GM18870 (cell line): ENCODE data around the gene ARG2.
"Not testable (repeated sequence)": the region's sequence is repeated elsewhere in the genome, so short reads cannot be mapped to it uniquely, and the experiment has no call there.

ENCODE experiments used
- ATAC-seq: cut with Tn5 transposase; IDR thresholded peaks from one replicate; pipeline ENCODE4 v1.9.1; 2021; ENCODE audit warnings: moderate library complexity; ENCODE audit not compliant: unreplicated experiment

The ARG2 gene

GRCh38 chr14:67584978-67585377 lies 34.7 kb upstream of the ARG2 start:
- ATAC-seq = no peak

GRCh38 chr14:67586369-67586768 lies 33.4 kb upstream of the ARG2 start:
- ATAC-seq = no peak

- ATAC-seq = no peak
Measured at GRCh38 chr14:67589204-67589770, 30.4 kb upstream of the ARG2 start.

GRCh38 chr14:67593650-67594049 lies 26.1 kb upstream of the ARG2 start:
- not testable (repeated sequence) for ATAC-seq

- no peak for ATAC-seq
Measured at GRCh38 chr14:67595392-67595791, 24.3 kb upstream of the ARG2 start.

GRCh38 chr14:67599698-67600561 lies 19.8 kb upstream of the ARG2 start, which contains the start of gene PIGH:
TSS of gene PIGH (minus strand) at chr14:67600268. CDS start at chr14:67600203, 65 bp downstream.
- ATAC-seq = peak; percentile 72

- ATAC-seq = not testable (repeated sequence)
Measured at GRCh38 chr14:67600562-67600974, 19.2 kb upstream of the ARG2 start.

- no peak for ATAC-seq
Measured at GRCh38 chr14:67602076-67602475, 17.6 kb upstream of the ARG2 start.

GRCh38 chr14:67602995-67603545 lies 16.6 kb upstream of the ARG2 start:
- peak; percentile 61 for ATAC-seq

GRCh38 chr14:67607646-67608045 lies 12.1 kb upstream of the ARG2 start:
- ATAC-seq = no peak

GRCh38 chr14:67609642-67610310 lies 9.9 kb upstream of the ARG2 start:
- ATAC-seq = no peak

- no peak for ATAC-seq
Measured at GRCh38 chr14:67610491-67610890, 9.2 kb upstream of the ARG2 start.

GRCh38 chr14:67618617-67619063 lies 1.1 kb upstream of the ARG2 start:
- ATAC-seq = peak; percentile 40

GRCh38 chr14:67620217-67620785 lies 581 bp downstream of the ARG2 start:
- no peak for ATAC-seq

GRCh38 chr14:67622675-67623074 lies 3.0 kb downstream of the ARG2 start:
- ATAC-seq = no peak

- ATAC-seq = no peak
Measured at GRCh38 chr14:67623114-67623513, 3.4 kb downstream of the ARG2 start.

GRCh38 chr14:67626131-67626530 lies 6.4 kb downstream of the ARG2 start:
- not testable (repeated sequence) for ATAC-seq

- no peak for ATAC-seq
Measured at GRCh38 chr14:67627519-67627918, 7.8 kb downstream of the ARG2 start.

- no peak for ATAC-seq
Measured at GRCh38 chr14:67630186-67630585, 10.5 kb downstream of the ARG2 start.

GRCh38 chr14:67630938-67631337 lies 11.2 kb downstream of the ARG2 start:
- no peak for ATAC-seq
